Keratinocyte (primary cell): Measurements from ENCODE around the gene RMP24.
A peak's percentile ranks its signal among the peaks of the same experiment; 100 is the strongest.

ENCODE experiments used
- DNase-seq: peaks from one replicate; pipeline ENCODE4 v3.0.0-alpha.2; 2011; ENCODE audit warnings: low read depth, missing footprints, low spot score
- FAIRE-seq: peaks from 2 replicates; lab custom pipeline; 2011; peaks lifted over from hg19 to GRCh38; lab: Jason Lieb, UNC
- H2AFZ ChIP-seq: 2 replicates; pipeline ENCODE4 v1.6.0; 2012; ENCODE audit warnings: low read length, control low read depth, inconsistent platforms; ENCODE audit not compliant: control insufficient read depth
- H3K27ac ChIP-seq: 2 replicates; pipeline ENCODE4 v1.5.1; 2011; ENCODE audit warnings: low read length; ENCODE audit not compliant: control insufficient read depth, insufficient read depth
- H3K27me3 ChIP-seq: 3 replicates; pipeline ENCODE4 v1.6.0; 2011; ENCODE audit warnings: low read length; ENCODE audit not compliant: control insufficient read depth, insufficient read depth; ENCODE audit errors: extremely low read depth
- H3K36me3 ChIP-seq, 2 experiments: 2 replicates in 1 of 2; 3 replicates in 1 of 2; pipeline ENCODE4 v1.5.1; 2011; ENCODE audit warnings: low read length in 2 of 2, mild to moderate bottlenecking in 1 of 2; ENCODE audit not compliant: control insufficient read depth in 2 of 2, insufficient read depth in 2 of 2; ENCODE audit errors: extremely low read depth in 1 of 2
- H3K4me1 ChIP-seq: 3 replicates; pipeline ENCODE4 v1.5.1; 2011; ENCODE audit warnings: low read length; ENCODE audit not compliant: control insufficient read depth, insufficient read depth; ENCODE audit errors: extremely low read depth
- H3K4me2 ChIP-seq: 3 replicates; pipeline ENCODE4 v1.6.0; 2011; ENCODE audit warnings: low read depth, low read length; ENCODE audit not compliant: control insufficient read depth, insufficient read depth; ENCODE audit errors: extremely low read depth
- H3K4me3 ChIP-seq, 3 experiments: fragments of 200-600 bp in 1 of 3; sonication (generic) in 1 of 3; 2 replicates in 2 of 3; 3 replicates in 1 of 3; pipeline ENCODE4 v1.5.1; 2011 to 2016; ENCODE audit warnings: low read length in 3 of 3, mild to moderate bottlenecking in 3 of 3, control low read depth in 2 of 3, inconsistent platforms in 1 of 3, low read depth in 1 of 3, mixed read lengths in 1 of 3, mixed run types in 1 of 3, moderate library complexity in 1 of 3; ENCODE audit not compliant: control insufficient read depth in 2 of 3, insufficient read depth in 2 of 3; ENCODE audit errors: extremely low read depth in 1 of 3
- H3K79me2 ChIP-seq: 2 replicates; pipeline ENCODE4 v1.6.0; 2012; ENCODE audit warnings: low read length; ENCODE audit not compliant: control insufficient read depth, insufficient read depth
- H3K9ac ChIP-seq: 3 replicates; pipeline ENCODE4 v1.6.0; 2011; ENCODE audit warnings: low read length; ENCODE audit not compliant: control insufficient read depth, insufficient read depth; ENCODE audit errors: extremely low read depth
- H3K9me1 ChIP-seq: 3 replicates; pipeline ENCODE4 v1.6.0; 2011; ENCODE audit warnings: low read length; ENCODE audit not compliant: control insufficient read depth, insufficient read depth; ENCODE audit errors: extremely low read depth
- H3K9me3 ChIP-seq: 2 replicates; pipeline ENCODE4 v1.5.1; 2012; ENCODE audit warnings: low read depth, low read length; ENCODE audit not compliant: control insufficient read depth
- H4K20me1 ChIP-seq: 3 replicates; pipeline ENCODE4 v1.6.0; 2011; ENCODE audit warnings: low read length; ENCODE audit not compliant: control insufficient read depth, insufficient read depth; ENCODE audit errors: extremely low read depth
- EZH2 ChIP-seq: IDR thresholded peaks from one replicate; pipeline ENCODE4 v1.6.1; 2012; ENCODE audit warnings: inconsistent platforms, mild to moderate bottlenecking, low read length, moderate library complexity
- dilution Hi-C: fragments of 300-500 bp; cut with MboI; formaldehyde crosslinking; loops from one replicate; pipeline ENCODE4 v1.7.0; 2020; ENCODE audit warnings: low sequenced_read_pairs; ENCODE audit not compliant: extremely low pct_ligation_motif_present
- TF ChIP-seq, protein P1 (sequence below), 3 experiments: IDR thresholded peaks in 1 of 3; conservative IDR thresholded peaks in 1 of 3; optimal IDR thresholded peaks in 1 of 3; 2 replicates in 2 of 3; 3 replicates in 1 of 3; pipeline versions ENCODE3 to v1.5.1; 2011; ENCODE audit warnings: low read length in 3 of 3, mild to moderate bottlenecking in 3 of 3, moderate library complexity in 2 of 3, control low read depth in 1 of 3, inconsistent platforms in 1 of 3; ENCODE audit not compliant: insufficient read depth in 2 of 3; ENCODE audit errors: extremely low read depth in 1 of 3

Gene RMP24

DNA sequence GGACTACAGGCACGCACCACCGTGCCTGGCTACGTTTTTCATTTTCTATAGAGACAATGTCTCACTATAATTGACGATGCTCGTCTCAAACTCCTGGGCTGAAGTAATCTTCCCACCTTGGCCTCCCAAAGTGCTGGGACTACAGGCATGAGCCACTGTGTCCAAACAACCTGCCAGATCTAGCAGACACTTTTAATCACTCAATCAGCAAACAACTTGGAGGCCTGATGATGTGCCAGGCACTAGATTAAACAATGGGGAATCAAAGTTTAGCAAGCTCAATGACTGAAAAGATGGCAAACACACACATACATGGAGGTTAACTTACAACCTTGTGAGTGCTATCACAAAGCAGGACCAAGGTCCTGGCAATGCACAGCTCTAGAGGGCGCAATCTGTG is 29.8 kb upstream of the RMP24 start:
- dilution Hi-C loops, result no loop called here
- H3K27ac ChIP-seq, result no peak overlapping the region
- H3K9me3 ChIP-seq, result no peaks in the 10 kb centered on the region
- no peak overlapping the region for H3K4me3 ChIP-seq
- no peaks in the 10 kb centered on the region for H3K9me1 ChIP-seq
- no peak overlapping the region for H3K9ac ChIP-seq
- H3K36me3 ChIP-seq, result no peaks in the 10 kb centered on the region
- DNase-seq (no peak), FAIRE-seq (no peak)
- no peak overlapping the region for H2AFZ ChIP-seq
- no peaks in the 10 kb centered on the region for H3K79me2 ChIP-seq
- H4K20me1 ChIP-seq, result no peaks in the 10 kb centered on the region
- H3K27me3 ChIP-seq, result no peaks in the 10 kb centered on the region
- peaks cover 16% of the 10 kb centered on the region for H3K4me1 ChIP-seq
- H3K4me2 ChIP-seq, result no peak overlapping the region
- TF ChIP-seq, protein P1, sequence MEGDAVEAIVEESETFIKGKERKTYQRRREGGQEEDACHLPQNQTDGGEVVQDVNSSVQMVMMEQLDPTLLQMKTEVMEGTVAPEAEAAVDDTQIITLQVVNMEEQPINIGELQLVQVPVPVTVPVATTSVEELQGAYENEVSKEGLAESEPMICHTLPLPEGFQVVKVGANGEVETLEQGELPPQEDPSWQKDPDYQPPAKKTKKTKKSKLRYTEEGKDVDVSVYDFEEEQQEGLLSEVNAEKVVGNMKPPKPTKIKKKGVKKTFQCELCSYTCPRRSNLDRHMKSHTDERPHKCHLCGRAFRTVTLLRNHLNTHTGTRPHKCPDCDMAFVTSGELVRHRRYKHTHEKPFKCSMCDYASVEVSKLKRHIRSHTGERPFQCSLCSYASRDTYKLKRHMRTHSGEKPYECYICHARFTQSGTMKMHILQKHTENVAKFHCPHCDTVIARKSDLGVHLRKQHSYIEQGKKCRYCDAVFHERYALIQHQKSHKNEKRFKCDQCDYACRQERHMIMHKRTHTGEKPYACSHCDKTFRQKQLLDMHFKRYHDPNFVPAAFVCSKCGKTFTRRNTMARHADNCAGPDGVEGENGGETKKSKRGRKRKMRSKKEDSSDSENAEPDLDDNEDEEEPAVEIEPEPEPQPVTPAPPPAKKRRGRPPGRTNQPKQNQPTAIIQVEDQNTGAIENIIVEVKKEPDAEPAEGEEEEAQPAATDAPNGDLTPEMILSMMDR (optimal IDR thresholded peaks at IDR 0.05 in 1 of 3, IDR thresholded peaks at IDR 0.05 in 1 of 3, conservative IDR thresholded peaks at IDR 0.05 in 1 of 3; ENCODE audit: extremely low read depth in 1 of 3, insufficient read depth in 2 of 3, low read length in 3 of 3), result peak in 1 of 3 experiments; percentile 6
- TF ChIP-seq EZH2, result no peak

DNA sequence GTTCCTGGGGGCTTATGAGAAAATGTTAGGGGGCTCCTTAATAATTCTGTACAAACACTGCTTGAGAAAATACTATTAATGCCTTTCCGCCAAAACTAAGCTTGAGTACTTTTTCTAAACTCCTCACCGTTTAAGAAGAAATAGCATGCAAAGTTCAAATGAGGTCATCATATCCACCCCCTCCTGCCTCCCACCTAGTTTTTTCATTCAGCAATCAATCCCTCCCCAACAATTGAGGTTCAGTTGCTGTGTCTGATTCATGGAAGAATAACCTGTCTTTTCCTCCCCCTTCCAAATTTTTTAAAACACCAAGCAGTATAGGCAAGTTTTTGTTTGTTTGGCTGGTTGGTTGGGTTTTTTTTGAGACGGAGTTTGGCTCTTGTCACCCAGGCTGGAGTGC is 24.4 kb upstream of the RMP24 start:
- Histone ChIP-seq H3K4me3 (no peak overlapping the region), H2AFZ (no peak overlapping the region), H3K27ac (no peak overlapping the region), H3K9me1 (no peaks in the 10 kb centered on the region), H4K20me1 (no peaks in the 10 kb centered on the region), H3K79me2 (no peaks in the 10 kb centered on the region), H3K36me3 (no peaks in the 10 kb centered on the region), H3K4me1 (no peaks in the 10 kb centered on the region), H3K4me2 (no peak overlapping the region), H3K27me3 (no peaks in the 10 kb centered on the region), H3K9me3 (no peaks in the 10 kb centered on the region), H3K9ac (no peak overlapping the region)
- DNase-seq (no peak), FAIRE-seq (no peak)
- dilution Hi-C loops, result no loop called here
- TF ChIP-seq EZH2, result no peak
- TF ChIP-seq, protein P1 (optimal IDR thresholded peaks at IDR 0.05 in 1 of 3, IDR thresholded peaks at IDR 0.05 in 1 of 3, conservative IDR thresholded peaks at IDR 0.05 in 1 of 3; ENCODE audit: extremely low read depth in 1 of 3, insufficient read depth in 2 of 3, low read length in 3 of 3), result no peak
